HL-60 (cell line): ENCODE measurements around the gene HPN.

Experiments
- CTCF ChIP-seq: IDR thresholded peaks from one replicate; pipeline ENCODE4 v1.5.1; 2011; ENCODE audit warnings: low read length, control low read depth, inconsistent platforms; ENCODE audit not compliant: insufficient read depth
- SPI1 ChIP-seq: IDR thresholded peaks from 2 replicates; pipeline ENCODE4 v1.6.1; 2012; ENCODE audit warnings: low read depth, mild to moderate bottlenecking, borderline replicate concordance
- TF ChIP-seq, protein P1 (sequence below): IDR thresholded peaks from 2 replicates; pipeline ENCODE4 v1.6.1; 2012; ENCODE audit warnings: low read depth; ENCODE audit not compliant: insufficient replicate concordance

DNA sequence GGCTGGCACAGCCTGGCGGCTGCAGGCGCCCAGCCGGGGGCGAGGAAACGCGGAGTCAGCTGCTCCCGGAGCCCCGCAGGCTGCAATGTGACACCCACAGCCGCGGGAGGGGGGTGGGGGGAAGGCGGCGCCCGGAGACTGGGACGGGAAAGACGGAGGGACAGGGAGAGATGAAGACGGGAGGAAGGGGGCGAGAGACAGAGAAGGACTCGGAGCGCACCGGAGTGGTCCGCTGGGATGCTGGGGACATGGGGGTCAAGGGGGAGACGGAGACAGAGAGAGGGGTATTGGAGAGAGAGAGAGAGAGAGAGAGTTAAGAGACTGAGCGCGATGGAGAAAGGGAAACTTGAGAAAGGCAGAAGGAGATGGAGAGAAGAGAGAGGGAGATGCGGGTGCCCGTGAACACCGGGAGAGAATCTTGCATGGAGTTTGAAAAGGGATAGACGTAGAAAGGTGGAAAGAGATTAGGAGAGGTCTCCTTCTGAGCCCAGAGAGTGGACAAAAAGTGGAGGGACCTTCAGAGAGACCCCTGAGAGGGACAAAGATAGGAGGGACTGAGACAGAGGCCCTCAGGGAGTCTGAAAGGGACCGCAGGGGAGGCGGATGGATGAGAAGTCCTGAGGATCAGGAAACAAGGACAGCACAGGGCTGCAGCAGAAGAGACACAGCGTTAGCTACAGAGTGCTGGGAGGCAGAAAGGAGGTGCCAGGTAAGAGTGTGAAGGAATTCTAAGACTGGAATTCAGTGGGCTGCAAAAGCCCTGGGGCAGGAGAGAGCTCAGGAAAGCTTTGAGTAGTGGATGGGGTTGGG is 10.2 kb upstream of the HPN start:
- TF ChIP-seq CTCF (no peak), SPI1 (no peak)
- TF ChIP-seq, protein P1, sequence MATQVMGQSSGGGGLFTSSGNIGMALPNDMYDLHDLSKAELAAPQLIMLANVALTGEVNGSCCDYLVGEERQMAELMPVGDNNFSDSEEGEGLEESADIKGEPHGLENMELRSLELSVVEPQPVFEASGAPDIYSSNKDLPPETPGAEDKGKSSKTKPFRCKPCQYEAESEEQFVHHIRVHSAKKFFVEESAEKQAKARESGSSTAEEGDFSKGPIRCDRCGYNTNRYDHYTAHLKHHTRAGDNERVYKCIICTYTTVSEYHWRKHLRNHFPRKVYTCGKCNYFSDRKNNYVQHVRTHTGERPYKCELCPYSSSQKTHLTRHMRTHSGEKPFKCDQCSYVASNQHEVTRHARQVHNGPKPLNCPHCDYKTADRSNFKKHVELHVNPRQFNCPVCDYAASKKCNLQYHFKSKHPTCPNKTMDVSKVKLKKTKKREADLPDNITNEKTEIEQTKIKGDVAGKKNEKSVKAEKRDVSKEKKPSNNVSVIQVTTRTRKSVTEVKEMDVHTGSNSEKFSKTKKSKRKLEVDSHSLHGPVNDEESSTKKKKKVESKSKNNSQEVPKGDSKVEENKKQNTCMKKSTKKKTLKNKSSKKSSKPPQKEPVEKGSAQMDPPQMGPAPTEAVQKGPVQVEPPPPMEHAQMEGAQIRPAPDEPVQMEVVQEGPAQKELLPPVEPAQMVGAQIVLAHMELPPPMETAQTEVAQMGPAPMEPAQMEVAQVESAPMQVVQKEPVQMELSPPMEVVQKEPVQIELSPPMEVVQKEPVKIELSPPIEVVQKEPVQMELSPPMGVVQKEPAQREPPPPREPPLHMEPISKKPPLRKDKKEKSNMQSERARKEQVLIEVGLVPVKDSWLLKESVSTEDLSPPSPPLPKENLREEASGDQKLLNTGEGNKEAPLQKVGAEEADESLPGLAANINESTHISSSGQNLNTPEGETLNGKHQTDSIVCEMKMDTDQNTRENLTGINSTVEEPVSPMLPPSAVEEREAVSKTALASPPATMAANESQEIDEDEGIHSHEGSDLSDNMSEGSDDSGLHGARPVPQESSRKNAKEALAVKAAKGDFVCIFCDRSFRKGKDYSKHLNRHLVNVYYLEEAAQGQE = no peak
